BLaER1 (cell line): ENCODE results near the gene MYNN.

Experiments used
- H3K27ac ChIP-seq: shearing (Covaris generic); formaldehyde crosslinking; 2 replicates; pipeline ENCODE4 v1.8.1; 2022
- H3K27me3 ChIP-seq: shearing (Covaris generic); formaldehyde crosslinking; 2 replicates; pipeline ENCODE4 v1.8.1; 2022
- H3K36me3 ChIP-seq: shearing (Covaris generic); formaldehyde crosslinking; 2 replicates; pipeline ENCODE4 v1.8.1; 2022
- H3K4me1 ChIP-seq: shearing (Covaris generic); formaldehyde crosslinking; 2 replicates; pipeline ENCODE4 v1.8.1; 2022
- H3K4me2 ChIP-seq: shearing (Covaris generic); formaldehyde crosslinking; 2 replicates; pipeline ENCODE4 v1.8.1; 2022
- H3K4me3 ChIP-seq: shearing (Covaris generic); formaldehyde crosslinking; 2 replicates; pipeline ENCODE4 v1.8.1; 2022
- H3K9ac ChIP-seq: shearing (Covaris generic); formaldehyde crosslinking; 2 replicates; pipeline ENCODE4 v1.8.1; 2022
- H3K9me3 ChIP-seq: shearing (Covaris generic); formaldehyde crosslinking; 2 replicates; pipeline ENCODE4 v1.8.1; 2022
- H4K20me1 ChIP-seq: shearing (Covaris generic); formaldehyde crosslinking; 2 replicates; pipeline ENCODE4 v1.8.1; 2022
- Cebpa-rat ChIP-seq: shearing (Covaris generic); IDR thresholded peaks from 2 replicates; pipeline ENCODE4 v1.8.1; 2022

MYNN gene

DNA sequence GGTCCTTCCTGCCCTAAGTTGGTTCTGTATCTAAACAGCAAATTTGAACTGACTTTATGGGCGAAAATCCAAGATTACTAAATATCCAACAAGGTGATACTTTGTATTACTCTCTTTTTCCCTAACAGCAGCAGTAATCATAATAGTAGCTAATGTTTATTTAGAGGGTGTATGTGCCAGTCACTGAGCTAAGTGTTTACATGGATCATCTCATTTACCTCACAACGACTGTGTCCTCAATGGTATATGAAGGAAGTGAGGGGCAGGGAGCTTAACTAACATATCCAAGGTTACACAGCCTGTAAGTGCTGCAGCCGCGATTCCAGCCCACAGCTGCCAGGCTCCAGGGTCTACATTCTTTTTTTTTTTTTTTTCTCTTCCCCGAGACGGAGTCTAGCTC is 49.8 kb downstream of the MYNN start:
- no peaks in the 10 kb centered on the region for H3K27me3 ChIP-seq
- H3K9ac ChIP-seq = no peak overlapping the region
- H3K4me3 ChIP-seq = no peak overlapping the region
- H3K9me3 ChIP-seq = no peaks in the 10 kb centered on the region
- no peaks in the 10 kb centered on the region for H3K36me3 ChIP-seq
- no peak for TF ChIP-seq Cebpa-rat
- H3K27ac ChIP-seq = no peak overlapping the region
- no peak overlapping the region for H3K4me2 ChIP-seq
- H4K20me1 ChIP-seq = no peaks in the 10 kb centered on the region
- H3K4me1 ChIP-seq = no peaks in the 10 kb centered on the region

GRCh38 chr3:169825316-169825715 is 52.1 kb downstream of the MYNN start:
- Histone ChIP-seq H3K4me1 (no peaks in the 10 kb centered on the region), H4K20me1 (no peaks in the 10 kb centered on the region), H3K27ac (no peak overlapping the region), H3K36me3 (no peaks in the 10 kb centered on the region), H3K4me3 (no peak overlapping the region), H3K4me2 (no peak overlapping the region), H3K27me3 (no peaks in the 10 kb centered on the region), H3K9ac (no peak overlapping the region), H3K9me3 (no peaks in the 10 kb centered on the region)
- TF ChIP-seq Cebpa-rat = no peak

DNA sequence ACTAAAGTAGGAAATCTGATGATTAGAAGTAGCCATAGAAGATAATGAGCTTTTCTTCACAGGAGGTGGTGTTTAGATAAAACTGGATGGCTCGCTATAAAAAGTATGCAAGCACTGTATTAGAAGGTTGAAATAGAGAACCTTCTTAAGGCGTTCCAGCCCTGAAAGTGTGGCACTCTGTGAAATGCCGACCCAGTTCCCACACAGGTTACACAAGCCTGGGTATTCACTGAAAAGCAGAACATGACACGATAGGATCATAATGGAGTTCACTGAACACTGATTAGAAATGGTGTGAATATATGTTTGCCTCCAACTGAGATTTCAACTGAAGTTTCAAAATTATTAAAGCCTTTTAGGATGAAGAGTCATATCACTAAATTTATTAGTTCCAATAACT is 54.5 kb downstream of the MYNN start:
- Histone ChIP-seq H3K4me1 (no peaks in the 10 kb centered on the region), H3K4me2 (no peak overlapping the region), H3K9ac (no peak overlapping the region), H4K20me1 (no peaks in the 10 kb centered on the region), H3K4me3 (no peak overlapping the region), H3K36me3 (no peaks in the 10 kb centered on the region), H3K9me3 (no peaks in the 10 kb centered on the region), H3K27ac (no peak overlapping the region), H3K27me3 (no peaks in the 10 kb centered on the region)
- no peak for TF ChIP-seq Cebpa-rat

GRCh38 chr3:169835533-169835932 is 62.3 kb downstream of the MYNN start:
- Histone ChIP-seq H3K9me3 (no peaks in the 10 kb centered on the region), H3K36me3 (no peaks in the 10 kb centered on the region), H3K4me2 (no peak overlapping the region), H3K27me3 (no peaks in the 10 kb centered on the region), H3K4me3 (no peak overlapping the region), H3K4me1 (no peaks in the 10 kb centered on the region), H3K9ac (no peak overlapping the region), H3K27ac (no peak overlapping the region), H4K20me1 (no peaks in the 10 kb centered on the region)
- no peak for TF ChIP-seq Cebpa-rat

DNA sequence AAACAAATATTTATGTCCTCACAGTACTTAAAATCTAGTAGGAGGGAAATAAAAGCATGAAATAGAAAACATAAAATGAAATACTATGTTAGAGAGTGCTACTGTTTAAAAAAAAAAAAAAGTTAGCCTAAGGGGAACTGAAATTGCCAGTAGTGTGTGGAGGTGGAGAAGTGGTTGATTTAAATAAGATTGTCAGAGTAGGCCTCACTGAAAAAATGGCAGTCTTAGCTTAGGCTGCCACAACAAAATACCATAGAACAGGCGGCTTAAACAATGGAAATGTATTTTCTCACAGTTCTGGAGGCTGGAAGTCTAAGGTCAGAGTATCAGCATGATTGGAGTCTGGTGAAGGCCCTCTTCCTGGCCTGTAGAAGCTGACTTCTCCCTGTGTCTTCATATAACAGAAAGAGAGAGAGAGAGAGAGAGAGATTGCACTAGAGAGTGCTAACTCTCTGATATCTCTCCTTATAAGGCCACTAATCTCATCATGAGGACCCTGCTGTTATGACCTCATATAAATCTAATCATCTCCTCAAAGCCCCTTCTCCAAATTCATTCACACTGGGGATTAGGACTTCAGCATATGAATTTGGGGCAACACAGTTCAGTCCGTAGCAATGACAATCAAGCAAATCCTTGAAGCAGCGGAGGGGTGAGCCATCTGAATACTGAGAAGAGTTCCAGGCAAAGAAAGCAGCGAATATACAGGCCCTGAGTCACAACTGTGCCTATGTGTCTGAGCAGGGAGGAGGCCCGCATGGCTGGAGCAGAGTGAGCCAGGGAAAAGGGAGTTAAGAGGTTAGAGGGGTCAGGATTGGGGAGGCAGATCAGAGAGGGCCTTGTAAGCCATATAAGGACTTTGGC is 63.1 kb downstream of the MYNN start:
- Histone ChIP-seq H3K9ac (no peak overlapping the region), H3K27ac (no peak overlapping the region), H3K9me3 (no peaks in the 10 kb centered on the region), H3K36me3 (no peaks in the 10 kb centered on the region), H3K4me2 (no peak overlapping the region), H3K4me3 (no peak overlapping the region), H4K20me1 (no peaks in the 10 kb centered on the region), H3K27me3 (no peaks in the 10 kb centered on the region), H3K4me1 (peaks cover 7% of the 10 kb centered on the region)
- TF ChIP-seq Cebpa-rat = no peak

GRCh38 chr3:169836942-169837275 is 63.7 kb downstream of the MYNN start:
- Histone ChIP-seq H3K27me3 (no peaks in the 10 kb centered on the region), H3K4me2 (no peak overlapping the region), H4K20me1 (no peaks in the 10 kb centered on the region), H3K9ac (no peak overlapping the region), H3K27ac (no peak overlapping the region), H3K9me3 (no peaks in the 10 kb centered on the region), H3K4me3 (no peak overlapping the region), H3K4me1 (peaks cover 9% of the 10 kb centered on the region), H3K36me3 (no peaks in the 10 kb centered on the region)
- no peak for TF ChIP-seq Cebpa-rat

- Histone ChIP-seq H3K4me2 (no peak overlapping the region), H4K20me1 (no peaks in the 10 kb centered on the region), H3K27me3 (no peaks in the 10 kb centered on the region), H3K9me3 (no peaks in the 10 kb centered on the region), H3K9ac (no peak overlapping the region), H3K36me3 (no peaks in the 10 kb centered on the region), H3K4me3 (no peak overlapping the region), H3K27ac (no peak overlapping the region), H3K4me1 (peaks cover 9% of the 10 kb centered on the region)
- TF ChIP-seq Cebpa-rat = no peak
These were observed 65.4 kb downstream of the MYNN start for GRCh38 chr3:169838511-169839030.
